ENCODE data around the gene THOC1. TPM values are rescaled to one million over a fixed set of nuclear protein-coding genes. Genes with fewer than 3 reads are reported as not detected.

THOC1 gene
- total RNA-seq, 1 donor from 2014 or later = 45.8 TPM

- Mint-ChIP-seq H3K4me1 (ENCODE audit: unreplicated experiment) (peaks cover 45% of the 10 kb centered on the region), H3K9me3 (ENCODE audit: unreplicated experiment) (no peaks in the 10 kb centered on the region), H3K36me3 (ENCODE audit: low read depth, unreplicated experiment) (no peaks in the 10 kb centered on the region), H3K27ac (ENCODE audit: unreplicated experiment) (no peak overlapping the region), H3K4me3 (ENCODE audit: unreplicated experiment) (no peak overlapping the region), H3K27me3 (ENCODE audit: unreplicated experiment) (peaks cover 3% of the 10 kb centered on the region)
- no peak for TF ChIP-seq CTCF (IDR thresholded peaks at IDR 0.05; ENCODE audit: unreplicated experiment)
- no peak for DNase-seq (ENCODE audit: low spot score)
These were observed 35.2 kb upstream of the THOC1 start for GRCh38 chr18:303011-303410.

- Mint-ChIP-seq H3K27ac (ENCODE audit: unreplicated experiment) (no peak overlapping the region), H3K4me1 (ENCODE audit: unreplicated experiment) (peaks cover 37% of the 10 kb centered on the region), H3K9me3 (ENCODE audit: unreplicated experiment) (no peaks in the 10 kb centered on the region), H3K36me3 (ENCODE audit: low read depth, unreplicated experiment) (no peaks in the 10 kb centered on the region), H3K4me3 (ENCODE audit: unreplicated experiment) (no peak overlapping the region), H3K27me3 (ENCODE audit: unreplicated experiment) (peaks cover 3% of the 10 kb centered on the region)
- no peak for TF ChIP-seq CTCF (IDR thresholded peaks at IDR 0.05; ENCODE audit: unreplicated experiment)
- DNase-seq (ENCODE audit: low spot score) = no peak
These were observed 34.2 kb upstream of the THOC1 start for GRCh38 chr18:302097-302496.

GRCh38 chr18:297936-298335 is 30.1 kb upstream of the THOC1 start:
- no peak for TF ChIP-seq CTCF (IDR thresholded peaks at IDR 0.05; ENCODE audit: unreplicated experiment)
- DNase-seq (ENCODE audit: low spot score) = no peak
- peaks cover 2% of the 10 kb centered on the region for H3K27me3 Mint-ChIP-seq (ENCODE audit: unreplicated experiment)
- H3K36me3 Mint-ChIP-seq (ENCODE audit: low read depth, unreplicated experiment) = no peaks in the 10 kb centered on the region
- no peaks in the 10 kb centered on the region for H3K9me3 Mint-ChIP-seq (ENCODE audit: unreplicated experiment)
- no peak overlapping the region for H3K27ac Mint-ChIP-seq (ENCODE audit: unreplicated experiment)
- peaks cover 14% of the 10 kb centered on the region for H3K4me1 Mint-ChIP-seq (ENCODE audit: unreplicated experiment)
- H3K4me3 Mint-ChIP-seq (ENCODE audit: unreplicated experiment) = no peak overlapping the region

- no peak for TF ChIP-seq CTCF (IDR thresholded peaks at IDR 0.05; ENCODE audit: unreplicated experiment)
- Mint-ChIP-seq H3K27ac (ENCODE audit: unreplicated experiment) (no peak overlapping the region), H3K4me3 (ENCODE audit: unreplicated experiment) (no peak overlapping the region), H3K9me3 (ENCODE audit: unreplicated experiment) (no peaks in the 10 kb centered on the region), H3K27me3 (ENCODE audit: unreplicated experiment) (peaks cover 2% of the 10 kb centered on the region), H3K36me3 (ENCODE audit: low read depth, unreplicated experiment) (no peaks in the 10 kb centered on the region), H3K4me1 (ENCODE audit: unreplicated experiment) (peaks cover 4% of the 10 kb centered on the region)
- no peak for DNase-seq (ENCODE audit: low spot score)
These were observed 28.1 kb upstream of the THOC1 start for GRCh38 chr18:295756-296490.

GRCh38 chr18:294566-294965 is 26.7 kb upstream of the THOC1 start:
- peaks cover 2% of the 10 kb centered on the region for H3K27me3 Mint-ChIP-seq (ENCODE audit: unreplicated experiment)
- H3K4me1 Mint-ChIP-seq (ENCODE audit: unreplicated experiment) = no peaks in the 10 kb centered on the region
- H3K9me3 Mint-ChIP-seq (ENCODE audit: unreplicated experiment) = no peaks in the 10 kb centered on the region
- no peak for DNase-seq (ENCODE audit: low spot score)
- TF ChIP-seq CTCF (IDR thresholded peaks at IDR 0.05; ENCODE audit: unreplicated experiment) = no peak
- no peaks in the 10 kb centered on the region for H3K36me3 Mint-ChIP-seq (ENCODE audit: low read depth, unreplicated experiment)
- H3K27ac Mint-ChIP-seq (ENCODE audit: unreplicated experiment) = no peak overlapping the region
- no peak overlapping the region for H3K4me3 Mint-ChIP-seq (ENCODE audit: unreplicated experiment)
